Liver (tissue), 3 donors: ENCODE measurements around the gene CARMIL3.

Source experiments
- ATF3 ChIP-seq: IDR thresholded peaks from 2 replicates; pipeline ENCODE4 v1.6.1; 2016; ENCODE audit warnings: antibody characterized with exemption
- CTCF ChIP-seq: fragments of 150-350 bp; IDR thresholded peaks from 2 replicates; pipeline ENCODE4 v1.5.1; 2017; ENCODE audit warnings: improper control_type of control experiment, low read depth, low read length; ENCODE audit not compliant: missing input control
- MAX ChIP-seq: IDR thresholded peaks from 2 replicates; pipeline ENCODE4 v1.6.1; 2016; ENCODE audit warnings: antibody characterized with exemption
- RAD21 ChIP-seq, 2 donors: IDR thresholded peaks; 2 replicates each; pipeline ENCODE4 v1.6.1; 2016; ENCODE audit warnings: antibody characterized with exemption in 2 of 2, mild to moderate bottlenecking in 2 of 2
- donor health status: healthy.
- donor health status: healthy.

DNA sequence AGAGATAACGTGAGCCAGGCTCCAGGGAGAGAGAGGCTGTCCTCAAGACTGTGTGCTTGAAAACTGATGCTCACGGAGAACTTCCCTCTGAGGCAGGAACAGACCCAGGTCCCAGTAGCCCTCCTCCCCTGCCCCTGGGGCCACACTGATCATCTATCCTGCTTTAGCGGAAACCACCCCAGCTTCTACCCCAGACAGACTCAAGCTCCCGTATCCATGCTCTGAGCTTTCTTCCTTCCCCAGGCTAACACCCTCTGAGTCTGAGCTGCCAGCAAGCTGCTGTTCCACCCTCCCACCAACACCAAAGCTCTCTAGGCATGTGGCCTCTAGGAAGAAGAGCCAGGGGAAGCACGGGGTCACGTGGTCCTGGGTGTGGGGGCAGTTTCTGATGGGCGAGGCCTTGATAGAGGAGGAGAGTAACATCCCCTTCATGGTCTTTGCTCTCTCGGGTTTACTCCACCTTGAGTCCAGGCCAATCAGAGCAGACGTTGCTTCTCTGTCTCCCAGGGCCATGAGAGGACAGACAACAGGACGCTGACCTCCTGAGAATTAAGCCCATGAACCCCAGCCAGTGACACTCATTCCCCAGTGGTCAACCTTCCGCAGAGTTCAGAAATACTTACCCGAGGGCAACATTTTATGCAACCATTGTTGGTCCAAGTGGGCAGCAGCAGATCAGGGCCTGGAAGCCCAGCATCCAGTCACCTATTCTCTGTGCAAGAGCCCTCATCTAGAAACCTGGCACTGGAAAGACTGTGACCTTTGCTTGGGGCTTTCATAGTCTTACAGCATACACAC, 43.7 kb downstream of the CARMIL3 start:
- TF ChIP-seq RAD21 (IDR thresholded peaks at IDR 0.05) (peak; percentile 48 to 63), ATF3 (peak; percentile 76), CTCF (no peak), MAX (peak; percentile 98)
